HG03469 (cell line): ENCODE data around the gene BARHL1.

Source experiments
- ATAC-seq: cut with Tn5 transposase; IDR thresholded peaks from one replicate; pipeline ENCODE4 v1.9.1; 2021; ENCODE audit warnings: mild to moderate bottlenecking, moderate library complexity, moderate number of reproducible peaks; ENCODE audit not compliant: unreplicated experiment

The BARHL1 gene

DNA sequence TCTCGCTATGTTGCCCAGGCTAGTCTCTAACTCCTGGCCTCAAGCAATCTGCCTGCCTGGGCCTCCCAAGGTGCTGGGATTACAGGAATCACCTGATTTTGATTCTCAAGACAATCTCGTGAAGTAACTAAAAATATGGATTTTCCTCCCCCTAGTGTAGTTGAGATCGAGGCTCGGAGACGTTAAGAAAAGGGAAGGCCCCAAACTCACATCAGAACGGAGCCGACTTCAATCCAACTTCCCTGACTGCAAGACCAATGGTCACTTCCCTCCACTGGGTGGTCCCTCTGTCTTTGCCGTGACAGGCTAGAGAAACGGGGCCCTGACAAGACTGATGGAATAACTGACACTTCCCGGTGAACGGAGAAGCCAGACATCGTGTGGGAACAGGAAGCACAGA, 28.3 kb downstream of the BARHL1 start:
- no peak for ATAC-seq

- ATAC-seq = no peak
Observed at GRCh38 chr9:132614324-132614723, 31.9 kb downstream of the BARHL1 start.

- no peak for ATAC-seq
Observed at GRCh38 chr9:132615774-132616173, 33.4 kb downstream of the BARHL1 start.

GRCh38 chr9:132616725-132617124, 34.3 kb downstream of the BARHL1 start:
- ATAC-seq = no peak

- ATAC-seq = no peak
Observed at GRCh38 chr9:132622159-132622558, 39.8 kb downstream of the BARHL1 start.

GRCh38 chr9:132626285-132626684, 43.9 kb downstream of the BARHL1 start:
- ATAC-seq = no peak

DNA sequence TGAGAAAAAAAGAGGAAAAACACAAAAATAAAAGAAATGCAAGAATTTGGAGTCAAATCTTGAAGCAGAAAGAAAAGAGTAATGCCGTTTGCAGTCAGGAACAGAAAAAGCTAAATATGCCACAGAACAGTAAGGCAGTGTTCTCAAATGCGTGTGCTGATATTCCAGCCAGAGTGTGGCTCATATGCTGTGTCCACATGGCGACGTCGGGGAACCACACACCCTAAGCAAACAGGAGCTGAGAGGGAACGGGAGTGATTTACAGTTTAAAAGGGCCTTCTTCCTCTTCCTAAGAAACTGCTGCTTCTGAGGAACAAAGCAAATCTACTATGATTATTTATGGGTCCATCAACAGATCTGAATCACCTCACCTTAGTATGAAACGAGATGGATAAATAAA, 44.7 kb downstream of the BARHL1 start:
- ATAC-seq = no peak

DNA sequence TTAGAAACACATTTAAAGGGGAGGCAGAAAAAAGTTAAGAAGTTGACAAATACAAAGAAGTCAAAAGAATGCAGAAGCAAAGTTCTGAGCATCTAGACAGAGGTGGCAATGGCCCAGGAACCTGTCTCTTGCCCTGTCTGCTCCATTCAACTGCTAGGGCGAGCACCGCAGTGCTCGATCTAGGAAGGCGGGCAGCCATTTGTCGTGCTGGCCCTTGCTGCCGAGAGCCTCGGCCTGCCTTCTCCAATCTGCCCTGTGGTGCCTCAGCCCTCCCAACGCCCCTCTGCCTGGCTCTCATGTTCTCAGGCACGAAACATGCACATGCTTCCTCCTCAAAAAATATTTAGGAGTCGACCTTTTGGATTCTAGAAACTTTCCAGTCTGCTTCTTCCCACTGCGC, 45.2 kb downstream of the BARHL1 start:
- ATAC-seq = no peak

- ATAC-seq = no peak
Observed at GRCh38 chr9:132628746-132629145, 46.3 kb downstream of the BARHL1 start.

DNA sequence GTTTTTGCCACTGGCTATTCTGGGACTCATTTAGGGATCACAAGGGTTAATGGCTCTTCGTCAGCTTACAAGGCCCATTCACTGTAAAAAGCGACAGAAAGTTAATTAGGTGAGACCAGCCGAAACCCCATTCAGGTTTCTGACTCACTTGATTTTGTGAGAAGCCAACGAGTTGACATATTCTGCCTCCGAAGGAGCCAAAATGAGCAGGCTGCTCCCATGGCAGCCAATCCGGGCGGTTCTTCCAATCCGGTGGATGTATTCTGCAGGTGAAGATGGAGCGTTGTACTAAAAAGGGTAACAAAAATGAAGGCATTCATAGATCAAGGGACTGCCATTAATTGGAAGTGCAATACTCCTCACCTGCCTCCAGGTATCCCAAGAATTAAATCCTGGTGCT, 47.7 kb downstream of the BARHL1 start:
- no peak for ATAC-seq

- ATAC-seq = no peak
Observed at GRCh38 chr9:132630811-132631210, 48.4 kb downstream of the BARHL1 start.

- no peak for ATAC-seq
Observed at GRCh38 chr9:132631280-132631679, 48.9 kb downstream of the BARHL1 start.

GRCh38 chr9:132631685-132632084, 49.3 kb downstream of the BARHL1 start:
- no peak for ATAC-seq

- ATAC-seq = no peak
Observed at GRCh38 chr9:132632413-132633129, 50.2 kb downstream of the BARHL1 start.

DNA sequence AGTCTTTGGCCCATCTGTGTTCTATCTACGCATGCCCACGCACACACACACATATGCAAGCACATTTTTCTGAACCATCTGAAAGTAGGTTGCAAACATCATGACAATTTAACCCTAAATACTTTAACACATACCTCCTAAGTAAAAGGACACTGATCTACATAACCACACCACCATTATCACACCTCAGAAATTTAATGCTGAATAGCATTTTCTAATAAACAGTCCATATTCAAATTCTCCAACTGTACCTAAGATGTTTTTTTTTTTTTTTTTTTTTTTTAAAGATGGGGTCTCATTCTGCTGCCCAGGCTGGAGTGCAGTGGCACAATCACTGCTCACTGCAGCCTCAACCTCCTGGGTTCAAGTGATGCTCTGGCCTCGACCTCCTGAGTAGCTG, 51.9 kb downstream of the BARHL1 start:
- no peak for ATAC-seq

DNA sequence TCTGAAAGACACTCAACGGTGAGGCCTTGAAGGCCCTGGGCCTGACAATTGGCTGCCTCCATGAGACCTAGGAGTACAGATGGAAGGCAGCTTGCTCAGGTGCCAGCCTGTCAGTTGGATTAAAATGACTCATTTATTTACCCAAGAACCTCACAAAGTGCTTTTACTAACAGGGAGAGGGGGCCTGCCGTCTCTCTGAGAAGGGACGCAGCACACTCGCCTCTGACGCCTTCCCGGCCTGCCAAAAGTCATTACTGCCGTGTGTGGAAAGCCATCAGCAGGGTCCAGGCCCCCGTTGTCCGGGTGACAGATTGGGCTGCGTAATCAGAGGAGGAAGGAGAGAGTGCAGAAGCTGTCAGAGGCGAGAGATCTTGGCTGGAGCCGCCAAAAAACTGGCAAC, 54.9 kb downstream of the BARHL1 start:
- no peak for ATAC-seq

- no peak for ATAC-seq
Observed at GRCh38 chr9:132637801-132638200, 55.4 kb downstream of the BARHL1 start.

DNA sequence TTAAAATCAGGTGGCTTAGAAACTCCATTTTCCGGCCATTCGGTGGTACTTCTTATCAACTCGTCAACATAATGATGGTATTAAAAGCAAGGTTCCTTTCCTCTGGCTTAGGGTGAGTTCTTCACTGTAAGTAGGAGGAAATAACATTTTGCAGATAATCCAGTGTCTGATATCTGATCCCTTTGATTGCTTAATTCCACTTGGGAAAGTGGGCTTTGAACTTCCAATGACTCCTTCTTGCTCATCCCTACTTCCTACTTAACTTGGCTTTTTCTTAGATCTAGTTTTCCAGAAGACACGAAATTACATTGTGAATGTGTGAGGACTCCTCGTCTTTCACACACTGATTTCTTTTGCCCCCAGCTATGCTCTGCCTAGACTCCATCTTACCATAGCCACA, 55.8 kb downstream of the BARHL1 start:
- no peak for ATAC-seq

GRCh38 chr9:132639322-132639721, 56.9 kb downstream of the BARHL1 start:
- no peak for ATAC-seq
